Right lobe of liver (tissue), 6 donors: Measurements from ENCODE around the gene SYT1. TPM values are rescaled to one million over a fixed set of nuclear protein-coding genes. Genes with fewer than 3 reads are reported as not detected.
A peak's percentile ranks its signal among the peaks of the same experiment; 100 is the strongest.

ENCODE experiments used
- ATAC-seq, 4 donors: fragments of 200-7000 bp; cut with Tn5 transposase; one replicate each; pipeline ENCODE4 v1.9.1; 2020; ENCODE audit warnings: mild to moderate bottlenecking in 4 of 4, moderate library complexity in 4 of 4
- DNase-seq, 3 donors: peaks; one replicate each; pipeline ENCODE4 v3.0.0-alpha.2; 2020
- H3K27ac ChIP-seq, 3 donors: fragments of 200-600 bp; one replicate each; pipeline ENCODE4 v1.8.0; 2022
- H3K27me3 ChIP-seq, 2 donors: fragments of 200-600 bp; one replicate each; pipeline ENCODE4 v1.8.0; 2022
- H3K36me3 ChIP-seq, 4 donors: fragments of 200-600 bp; sonication (generic) in 1 of 4; one replicate each; pipeline versions ENCODE4 v1.5.1 to v1.8.0; 2017 to 2022; ENCODE audit warnings: control low read depth in 1 of 4
- H3K4me1 ChIP-seq, 4 donors: fragments of 200-600 bp; sonication (generic) in 1 of 4; one replicate each; pipeline versions ENCODE4 v1.5.1 to v1.8.0; 2017 to 2022; ENCODE audit warnings: control low read depth in 1 of 4
- H3K4me3 ChIP-seq, 3 donors: fragments of 200-600 bp; one replicate each; pipeline ENCODE4 v1.8.0; 2022
- H3K9me3 ChIP-seq, 4 donors: fragments of 200-600 bp; sonication (generic) in 1 of 4; one replicate each; pipeline versions ENCODE4 v1.5.1 to v1.8.0; 2017 to 2022; ENCODE audit warnings: control low read depth in 1 of 4
- POLR2A ChIP-seq: fragments of 450-650 bp; IDR thresholded peaks from one replicate; pipeline ENCODE4 v1.6.1; 2017; ENCODE audit warnings: antibody characterized with exemption, mild to moderate bottlenecking
- WGBS: methylation state at CpG from one replicate; pipeline ENCODE4 v1.1.6; 2018; ENCODE audit warnings: low coverage, low lambda C conversion rate; ENCODE audit not compliant: insufficient coverage; ENCODE audit errors: missing lambda C conversion rate; 5-methylcytosine and 5-hydroxymethylcytosine counted together
- intact Hi-C, 2 donors: fragments of 100-400 bp; cut with DNase I; formaldehyde crosslinking; loops; one replicate each; pipeline versions ENCODE4 v1.11.2 to v1.14.1; 2022
- total RNA-seq, 6 experiments: library from RNA; depleted of rRNA in 2 of 6; stranded (reverse); fragments of >200 nt in 2 of 6; fragmentation: NEBNext Ultra II Directional in 3 of 6; extraction: Animal tissue kit (Norgen Biotek cat#: 25700) in 3 of 6; gene quantifications; one replicate each; pipeline versions ENCODE4 v1.1.0 to v1.2.4, GENCODE V29; 2016 to 2023
- TF ChIP-seq, protein P1 (sequence below), 4 donors: fragments of 200-600 bp in 3 of 4; fragments of 450-650 bp in 1 of 4; IDR thresholded peaks; one replicate each; pipeline versions ENCODE4 v1.5.1 to v1.8.0; 2016 to 2022; ENCODE audit warnings: antibody characterized with exemption in 4 of 4, mild to moderate bottlenecking in 2 of 4
- donor health status: DM: no; HTN: yes; CAD: no.
- donor health status: DM: no; HTN: no; CAD: no.
- donor health status: DM: no; HTN: no; CAD: no.
- donor health status: DM: no; HTN: yes; CAD: no.
- donor health status: DM: no; HTN: yes; CAD: no.

Gene SYT1
- total RNA-seq, 6 experiments from 2014 or later = 0.35 to 1.9 (median 0.81) TPM

- no peak overlapping the region for H3K27ac ChIP-seq
- ATAC-seq (no peak), DNase-seq (no peak)
- WGBS = 54% methylated on average over 6 of the region's 6 CpGs
- no peaks in the 10 kb centered on the region for H3K36me3 ChIP-seq
- TF ChIP-seq, protein P1, sequence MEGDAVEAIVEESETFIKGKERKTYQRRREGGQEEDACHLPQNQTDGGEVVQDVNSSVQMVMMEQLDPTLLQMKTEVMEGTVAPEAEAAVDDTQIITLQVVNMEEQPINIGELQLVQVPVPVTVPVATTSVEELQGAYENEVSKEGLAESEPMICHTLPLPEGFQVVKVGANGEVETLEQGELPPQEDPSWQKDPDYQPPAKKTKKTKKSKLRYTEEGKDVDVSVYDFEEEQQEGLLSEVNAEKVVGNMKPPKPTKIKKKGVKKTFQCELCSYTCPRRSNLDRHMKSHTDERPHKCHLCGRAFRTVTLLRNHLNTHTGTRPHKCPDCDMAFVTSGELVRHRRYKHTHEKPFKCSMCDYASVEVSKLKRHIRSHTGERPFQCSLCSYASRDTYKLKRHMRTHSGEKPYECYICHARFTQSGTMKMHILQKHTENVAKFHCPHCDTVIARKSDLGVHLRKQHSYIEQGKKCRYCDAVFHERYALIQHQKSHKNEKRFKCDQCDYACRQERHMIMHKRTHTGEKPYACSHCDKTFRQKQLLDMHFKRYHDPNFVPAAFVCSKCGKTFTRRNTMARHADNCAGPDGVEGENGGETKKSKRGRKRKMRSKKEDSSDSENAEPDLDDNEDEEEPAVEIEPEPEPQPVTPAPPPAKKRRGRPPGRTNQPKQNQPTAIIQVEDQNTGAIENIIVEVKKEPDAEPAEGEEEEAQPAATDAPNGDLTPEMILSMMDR (IDR thresholded peaks at IDR 0.05) = no peak
- no peak for TF ChIP-seq POLR2A
- H3K9me3 ChIP-seq = no peaks in the 10 kb centered on the region
- no peak overlapping the region for H3K4me3 ChIP-seq
- no peaks in the 10 kb centered on the region for H3K4me1 ChIP-seq
- H3K27me3 ChIP-seq = no peaks in the 10 kb centered on the region
- intact Hi-C loops = no loop called here
These were observed 292.4 kb downstream of the SYT1 start for GRCh38 chr12:79156846-79157463.

- Histone ChIP-seq H3K9me3 (no peaks in the 10 kb centered on the region), H3K36me3 (no peaks in the 10 kb centered on the region), H3K27ac (no peak overlapping the region), H3K27me3 (no peaks in the 10 kb centered on the region), H3K4me3 (no peak overlapping the region), H3K4me1 (no peaks in the 10 kb centered on the region)
- TF ChIP-seq POLR2A = no peak
- TF ChIP-seq, protein P1 (IDR thresholded peaks at IDR 0.05) = no peak
- DNase-seq (no peak), ATAC-seq (no peak)
- 15% methylated on average over 1 of the region's 1 CpG for WGBS
- intact Hi-C loops = no loop called here
These were observed 296.8 kb downstream of the SYT1 start for GRCh38 chr12:79161249-79161934.

GRCh38 chr12:79162147-79162772 lies 297.7 kb downstream of the SYT1 start:
- WGBS = 33% methylated on average over 3 of the region's 3 CpGs
- DNase-seq = no peak
- H3K9me3 ChIP-seq = no peaks in the 10 kb centered on the region
- H3K27ac ChIP-seq = no peak overlapping the region
- ATAC-seq = no peak
- no peaks in the 10 kb centered on the region for H3K27me3 ChIP-seq
- H3K4me3 ChIP-seq = no peak overlapping the region
- intact Hi-C loops = no loop called here
- no peaks in the 10 kb centered on the region for H3K4me1 ChIP-seq
- TF ChIP-seq, protein P1 (IDR thresholded peaks at IDR 0.05) = no peak
- TF ChIP-seq POLR2A = no peak
- H3K36me3 ChIP-seq = no peaks in the 10 kb centered on the region

DNA sequence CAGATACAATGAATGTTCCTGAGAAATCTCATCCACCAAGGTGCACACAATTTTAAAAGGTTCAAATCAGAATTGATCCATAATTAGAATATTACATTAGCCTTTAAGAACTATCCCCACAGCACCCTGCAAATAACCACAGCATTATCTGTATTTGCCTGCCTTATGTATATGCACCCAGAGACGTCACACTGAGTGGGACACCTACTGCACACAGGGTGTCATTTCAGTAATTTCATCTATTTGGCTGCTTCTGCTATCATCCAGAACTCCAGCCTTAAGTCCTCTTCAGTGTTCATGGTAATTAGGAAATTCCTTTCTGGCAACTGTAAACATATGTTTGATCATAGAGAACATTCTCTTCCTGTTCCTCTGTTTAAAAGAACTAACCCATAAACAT lies 298.4 kb downstream of the SYT1 start:
- intact Hi-C loops = no loop called here

More for the DNA sequence above, 298.4 kb downstream of the SYT1 start:
- no peaks in the 10 kb centered on the region for H3K36me3 ChIP-seq
- DNase-seq (no peak), ATAC-seq (peak in 1 of 4 donors; percentile 37)
- H3K9me3 ChIP-seq = no peaks in the 10 kb centered on the region
- TF ChIP-seq POLR2A = no peak
- TF ChIP-seq, protein P1 (IDR thresholded peaks at IDR 0.05) = no peak
- no peak overlapping the region for H3K27ac ChIP-seq
- H3K27me3 ChIP-seq = no peaks in the 10 kb centered on the region
- 46% methylated on average over 1 of the region's 1 CpG for WGBS
- H3K4me1 ChIP-seq = no peaks in the 10 kb centered on the region
- no peak overlapping the region for H3K4me3 ChIP-seq
